ENCODE measurements around the gene PLEKHM3. TPM values are rescaled to one million over a fixed set of nuclear protein-coding genes. Genes with fewer than 3 reads are reported as not detected.
"Not testable (repeated sequence)": the region's sequence is repeated elsewhere in the genome, so short reads cannot be mapped to it uniquely, and the experiment has no call there.

The PLEKHM3 gene
- total and polyA plus RNA-seq, 4 experiments from 2014 or later = 2.9 to 16.1 (median 9.3) TPM

GRCh38 chr2:207911215-207911614 lies 114.1 kb downstream of the PLEKHM3 start:
- intact Hi-C loops (cut with micrococcal nuclease) = no loop called here
- H3K4me3 ChIP-seq (ENCODE audit: low read length in 2 of 2) = no peak overlapping the region
- Mint-ChIP-seq H3K9me3 (peaks cover 0 to 2% (median 0%) of the 10 kb centered on the region in 8 donors), H3K36me3 (peaks cover 32 to 43% of the 10 kb centered on the region in 2 donors), H3K4me1 (peaks cover 0 to 2% (median 0%) of the 10 kb centered on the region in 4 donors), H3K4me3 (no peak overlapping the region), H3K27me3 (no peaks in the 10 kb centered on the region), H3K27ac (no peak overlapping the region)
- no peak overlapping the region for H3K27ac ChIP-seq (ENCODE audit: low read depth, low read length)
- H3K9me3 ChIP-seq (ENCODE audit: control insufficient read depth in 1 of 2, low read length in 2 of 2) = no peaks in the 10 kb centered on the region
- DNase-seq = no peak
- no peaks in the 10 kb centered on the region for H3K4me1 ChIP-seq (ENCODE audit: insufficient read depth, low read length)
- no peaks in the 10 kb centered on the region for H3K27me3 ChIP-seq (ENCODE audit: insufficient read depth, low read length)
- ChIA-PET POLR2A (ENCODE audit: partially characterized antibody) (no interaction called here), CTCF (ENCODE audit: partially characterized antibody) (no interaction called here)
- no peaks in the 10 kb centered on the region for H3K36me3 ChIP-seq (ENCODE audit: insufficient read depth, low read length)

DNA sequence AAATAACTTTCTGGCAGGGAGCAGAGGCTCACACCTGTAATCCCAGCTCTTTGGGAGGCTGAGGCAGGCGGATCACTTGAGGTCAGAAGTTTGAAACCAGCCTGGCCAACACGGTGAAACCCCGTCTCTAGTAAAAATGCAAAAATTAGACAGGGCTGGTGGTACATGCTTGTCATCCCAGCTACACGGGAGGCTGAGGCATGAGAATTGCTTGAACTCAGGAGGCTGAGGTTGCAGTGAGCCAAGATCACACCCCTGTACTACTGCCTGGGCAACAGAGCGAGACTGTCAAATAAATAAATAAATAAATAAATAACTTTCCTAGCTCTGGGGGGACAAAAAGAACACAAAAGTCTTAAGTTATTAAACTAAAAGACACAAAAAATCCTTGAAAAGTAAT lies 118.8 kb downstream of the PLEKHM3 start:
- H3K27ac Mint-ChIP-seq; DNase-seq; H3K4me3 ChIP-seq (ENCODE audit: low read length in 2 of 2); H3K9me3 ChIP-seq (ENCODE audit: control insufficient read depth in 1 of 2, low read length in 2 of 2); H3K4me1 ChIP-seq (ENCODE audit: insufficient read depth, low read length); H3K27me3 Mint-ChIP-seq; intact Hi-C loops (cut with micrococcal nuclease); H3K27ac ChIP-seq (ENCODE audit: low read depth, low read length); H3K4me3 Mint-ChIP-seq; H3K36me3 ChIP-seq (ENCODE audit: insufficient read depth, low read length); H3K4me1 Mint-ChIP-seq; CTCF ChIA-PET (ENCODE audit: partially characterized antibody); H3K27me3 ChIP-seq (ENCODE audit: insufficient read depth, low read length); H3K9me3 Mint-ChIP-seq: not testable (repeated sequence)
- POLR2A ChIA-PET (ENCODE audit: partially characterized antibody) = interaction anchor here (0.6 kb wide), 1 partner anchor 1091 kb away, joined by 3 read pairs; no protein-coding TSS in a partner anchor
- H3K36me3 Mint-ChIP-seq = peaks cover 26 to 35% of the 10 kb centered on the region in 2 donors

GRCh38 chr2:207905546-207905945 lies 119.8 kb downstream of the PLEKHM3 start:
- H3K4me1 Mint-ChIP-seq = peaks cover 0 to 2% (median 0%) of the 10 kb centered on the region in 4 donors
- POLR2A ChIA-PET (ENCODE audit: partially characterized antibody) = no interaction called here
- H3K27me3 ChIP-seq (ENCODE audit: insufficient read depth, low read length) = no peaks in the 10 kb centered on the region
- no peaks in the 10 kb centered on the region for H3K27me3 Mint-ChIP-seq
- H3K4me1 ChIP-seq (ENCODE audit: insufficient read depth, low read length) = no peaks in the 10 kb centered on the region
- H3K9me3 Mint-ChIP-seq = no peaks in the 10 kb centered on the region
- intact Hi-C loops (cut with micrococcal nuclease) = no loop called here
- peaks cover 26 to 37% of the 10 kb centered on the region in 2 donors for H3K36me3 Mint-ChIP-seq
- H3K4me3 ChIP-seq (ENCODE audit: low read length in 2 of 2) = no peak overlapping the region
- no peak for DNase-seq
- no peak overlapping the region for H3K27ac ChIP-seq (ENCODE audit: low read depth, low read length)
- no peak overlapping the region for H3K4me3 Mint-ChIP-seq
- CTCF ChIA-PET (ENCODE audit: partially characterized antibody) = no interaction called here
- no peaks in the 10 kb centered on the region for H3K36me3 ChIP-seq (ENCODE audit: insufficient read depth, low read length)
- no peaks in the 10 kb centered on the region for H3K9me3 ChIP-seq (ENCODE audit: control insufficient read depth in 1 of 2, low read length in 2 of 2)
- H3K27ac Mint-ChIP-seq = peak overlapping the region in 1 of 7 donors; percentile 62

GRCh38 chr2:207903236-207903635 lies 122.1 kb downstream of the PLEKHM3 start:
- H3K4me3 Mint-ChIP-seq = no peak overlapping the region
- H3K36me3 Mint-ChIP-seq = peaks cover 29 to 44% of the 10 kb centered on the region in 2 donors
- H3K27ac Mint-ChIP-seq = peak overlapping the region in 1 of 7 donors; percentile 38
- no peaks in the 10 kb centered on the region for H3K27me3 Mint-ChIP-seq
- Histone ChIP-seq H3K36me3 (ENCODE audit: insufficient read depth, low read length) (no peaks in the 10 kb centered on the region), H3K9me3 (ENCODE audit: control insufficient read depth in 1 of 2, low read length in 2 of 2) (no peaks in the 10 kb centered on the region), H3K27me3 (ENCODE audit: insufficient read depth, low read length) (no peaks in the 10 kb centered on the region), H3K27ac (ENCODE audit: low read depth, low read length) (no peak overlapping the region), H3K4me1 (ENCODE audit: insufficient read depth, low read length) (no peaks in the 10 kb centered on the region), H3K4me3 (ENCODE audit: low read length in 2 of 2) (no peak overlapping the region)
- CTCF ChIA-PET (ENCODE audit: partially characterized antibody) = no interaction called here
- POLR2A ChIA-PET (ENCODE audit: partially characterized antibody) = no interaction called here
- intact Hi-C loops (cut with micrococcal nuclease) = loop anchor here (1.0 kb wide), 1 partner anchor 47 kb away; no protein-coding TSS in a partner anchor
- H3K9me3 Mint-ChIP-seq = no peaks in the 10 kb centered on the region
- no peak for DNase-seq
- H3K4me1 Mint-ChIP-seq = peaks cover 0 to 2% (median 0%) of the 10 kb centered on the region in 4 donors

DNA sequence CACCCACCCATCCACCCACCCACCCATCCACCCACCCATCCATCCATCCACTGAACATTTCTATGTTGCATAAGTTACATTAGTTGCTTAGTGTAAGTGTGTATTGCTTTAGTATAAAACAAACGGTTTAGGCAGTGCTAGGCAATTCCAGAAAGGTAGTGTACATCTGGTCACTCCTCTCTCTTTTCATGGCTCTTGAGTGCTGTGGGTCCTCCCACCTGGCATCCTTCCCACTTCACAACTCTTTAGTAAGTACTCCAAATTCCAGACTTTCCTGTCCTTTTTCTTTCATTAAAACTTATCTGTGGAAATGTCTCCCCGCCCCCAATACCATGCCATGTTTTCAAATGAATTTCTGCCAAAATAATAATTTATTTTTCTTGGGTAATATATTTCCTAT lies 122.5 kb downstream of the PLEKHM3 start:
- H3K4me1 ChIP-seq (ENCODE audit: insufficient read depth, low read length) = no peaks in the 10 kb centered on the region
- intact Hi-C loops (cut with micrococcal nuclease) = loop anchor here (1.0 kb wide), 1 partner anchor 47 kb away; no protein-coding TSS in a partner anchor
- no peak overlapping the region for H3K27ac Mint-ChIP-seq
- peaks cover 0 to 2% (median 0%) of the 10 kb centered on the region in 4 donors for H3K4me1 Mint-ChIP-seq
- ChIA-PET CTCF (ENCODE audit: partially characterized antibody) (no interaction called here), POLR2A (ENCODE audit: partially characterized antibody) (no interaction called here)
- H3K27me3 Mint-ChIP-seq = no peaks in the 10 kb centered on the region
- H3K36me3 Mint-ChIP-seq = peaks cover 29 to 40% of the 10 kb centered on the region in 2 donors
- H3K36me3 ChIP-seq (ENCODE audit: insufficient read depth, low read length) = no peaks in the 10 kb centered on the region
- H3K27me3 ChIP-seq (ENCODE audit: insufficient read depth, low read length) = no peaks in the 10 kb centered on the region
- no peak overlapping the region for H3K4me3 ChIP-seq (ENCODE audit: low read length in 2 of 2)
- no peak overlapping the region for H3K27ac ChIP-seq (ENCODE audit: low read depth, low read length)
- H3K9me3 ChIP-seq (ENCODE audit: control insufficient read depth in 1 of 2, low read length in 2 of 2) = no peaks in the 10 kb centered on the region
- no peaks in the 10 kb centered on the region for H3K9me3 Mint-ChIP-seq
- H3K4me3 Mint-ChIP-seq = no peak overlapping the region
- DNase-seq = no peak

- H3K4me1 ChIP-seq (ENCODE audit: insufficient read depth, low read length) = no peaks in the 10 kb centered on the region
- Mint-ChIP-seq H3K27me3 (no peaks in the 10 kb centered on the region), H3K4me1 (no peaks in the 10 kb centered on the region), H3K36me3 (peaks cover 26 to 37% of the 10 kb centered on the region in 2 donors), H3K4me3 (no peak overlapping the region), H3K27ac (peak overlapping the region in 1 of 7 donors; percentile 17), H3K9me3 (no peaks in the 10 kb centered on the region)
- DNase-seq = no peak
- POLR2A ChIA-PET (ENCODE audit: partially characterized antibody) = no interaction called here
- intact Hi-C loops (cut with micrococcal nuclease) = no loop called here
- no peaks in the 10 kb centered on the region for H3K9me3 ChIP-seq (ENCODE audit: control insufficient read depth in 1 of 2, low read length in 2 of 2)
- no peak overlapping the region for H3K4me3 ChIP-seq (ENCODE audit: low read length in 2 of 2)
- H3K36me3 ChIP-seq (ENCODE audit: insufficient read depth, low read length) = no peaks in the 10 kb centered on the region
- no peak overlapping the region for H3K27ac ChIP-seq (ENCODE audit: low read depth, low read length)
- CTCF ChIA-PET (ENCODE audit: partially characterized antibody) = no interaction called here
- no peaks in the 10 kb centered on the region for H3K27me3 ChIP-seq (ENCODE audit: insufficient read depth, low read length)
Observed at GRCh38 chr2:207901829-207902228, 123.5 kb downstream of the PLEKHM3 start.

GRCh38 chr2:207901401-207901800 lies 123.9 kb downstream of the PLEKHM3 start:
- Histone ChIP-seq H3K27me3 (ENCODE audit: insufficient read depth, low read length) (no peaks in the 10 kb centered on the region), H3K4me1 (ENCODE audit: insufficient read depth, low read length) (no peaks in the 10 kb centered on the region), H3K36me3 (ENCODE audit: insufficient read depth, low read length) (no peaks in the 10 kb centered on the region), H3K9me3 (ENCODE audit: control insufficient read depth in 1 of 2, low read length in 2 of 2) (no peaks in the 10 kb centered on the region), H3K4me3 (ENCODE audit: low read length in 2 of 2) (no peak overlapping the region), H3K27ac (ENCODE audit: low read depth, low read length) (no peak overlapping the region)
- Mint-ChIP-seq H3K27me3 (no peaks in the 10 kb centered on the region), H3K27ac (no peak overlapping the region), H3K4me3 (no peak overlapping the region), H3K36me3 (peaks cover 26 to 37% of the 10 kb centered on the region in 2 donors), H3K9me3 (no peaks in the 10 kb centered on the region), H3K4me1 (no peaks in the 10 kb centered on the region)
- ChIA-PET CTCF (ENCODE audit: partially characterized antibody) (no interaction called here), POLR2A (ENCODE audit: partially characterized antibody) (no interaction called here)
- DNase-seq = no peak
- intact Hi-C loops (cut with micrococcal nuclease) = no loop called here

- H3K9me3 Mint-ChIP-seq = peaks cover 0 to 1% (median 0%) of the 10 kb centered on the region in 8 donors
- H3K4me1 Mint-ChIP-seq = no peaks in the 10 kb centered on the region
- H3K4me3 Mint-ChIP-seq = no peak overlapping the region
- Histone ChIP-seq H3K27ac (ENCODE audit: low read depth, low read length) (no peak overlapping the region), H3K4me1 (ENCODE audit: insufficient read depth, low read length) (no peaks in the 10 kb centered on the region), H3K27me3 (ENCODE audit: insufficient read depth, low read length) (no peaks in the 10 kb centered on the region), H3K9me3 (ENCODE audit: control insufficient read depth in 1 of 2, low read length in 2 of 2) (no peaks in the 10 kb centered on the region), H3K36me3 (ENCODE audit: insufficient read depth, low read length) (no peaks in the 10 kb centered on the region), H3K4me3 (ENCODE audit: low read length in 2 of 2) (no peak overlapping the region)
- H3K27me3 Mint-ChIP-seq = no peaks in the 10 kb centered on the region
- intact Hi-C loops (cut with micrococcal nuclease) = no loop called here
- peaks cover 22 to 30% of the 10 kb centered on the region in 2 donors for H3K36me3 Mint-ChIP-seq
- POLR2A ChIA-PET (ENCODE audit: partially characterized antibody) = no interaction called here
- no peak for DNase-seq
- CTCF ChIA-PET (ENCODE audit: partially characterized antibody) = no interaction called here
- H3K27ac Mint-ChIP-seq = no peak overlapping the region
Observed at GRCh38 chr2:207898354-207898695, 127.0 kb downstream of the PLEKHM3 start.

All from CD4-positive, alpha-beta memory T cell (primary cell).